Measurements from ENCODE around the gene EHBP1.
A peak's percentile ranks its signal among the peaks of the same experiment; 100 is the strongest.

EHBP1 gene

GRCh38 chr2:63052411-63053080, 347.0 kb downstream of the EHBP1 start:
- no peak for DNase-seq (ENCODE audit: low spot score)

- DNase-seq (ENCODE audit: low spot score): no peak
These were observed 347.8 kb downstream of the EHBP1 start for GRCh38 chr2:63053081-63053888.

- DNase-seq (ENCODE audit: low spot score): peak; percentile 59
These were observed 348.5 kb downstream of the EHBP1 start for GRCh38 chr2:63053889-63054602.

GRCh38 chr2:63054841-63055225, 349.3 kb downstream of the EHBP1 start:
- DNase-seq (ENCODE audit: low spot score): no peak

- DNase-seq (ENCODE audit: low spot score): peak; percentile 34
These were observed 350.0 kb downstream of the EHBP1 start for GRCh38 chr2:63055226-63056106.

GRCh38 chr2:63056107-63057050, 350.9 kb downstream of the EHBP1 start:
- DNase-seq (ENCODE audit: low spot score): peak; percentile 52

GRCh38 chr2:63057249-63058143, 352.0 kb downstream of the EHBP1 start:
- DNase-seq (ENCODE audit: low spot score): peak; percentile 58

- DNase-seq (ENCODE audit: low spot score): peak; percentile 33
These were observed 352.8 kb downstream of the EHBP1 start for GRCh38 chr2:63058144-63058920.

- DNase-seq (ENCODE audit: low spot score): peak; percentile 45
These were observed 353.6 kb downstream of the EHBP1 start for GRCh38 chr2:63058921-63059792.

GRCh38 chr2:63059793-63060471, 354.4 kb downstream of the EHBP1 start:
- peak; percentile 74 for DNase-seq (ENCODE audit: low spot score)

- DNase-seq (ENCODE audit: low spot score): no peak
These were observed 355.0 kb downstream of the EHBP1 start for GRCh38 chr2:63060472-63060991.

GRCh38 chr2:63064197-63064596, 358.7 kb downstream of the EHBP1 start:
- peak; percentile 37 for DNase-seq (ENCODE audit: low spot score)

GRCh38 chr2:63064661-63065060, 359.1 kb downstream of the EHBP1 start:
- no peak for DNase-seq (ENCODE audit: low spot score)

GRCh38 chr2:63066265-63066664, 360.8 kb downstream of the EHBP1 start:
- no peak for DNase-seq (ENCODE audit: low spot score)

GRCh38 chr2:63066838-63067237, 361.3 kb downstream of the EHBP1 start:
- DNase-seq (ENCODE audit: low spot score): no peak

GRCh38 chr2:63071664-63072063, 366.2 kb downstream of the EHBP1 start:
- no peak for DNase-seq (ENCODE audit: low spot score)

GRCh38 chr2:63073994-63074393, 368.5 kb downstream of the EHBP1 start:
- DNase-seq (ENCODE audit: low spot score): no peak
